Panc1 (cell line): ENCODE data around the gene FAM3C. TPM values are rescaled to one million over a fixed set of nuclear protein-coding genes. Genes with fewer than 3 reads are reported as not detected.

Experiments
- ATAC-seq: fragments of 200-7000 bp; cut with Tn5 transposase; 2 replicates; pipeline ENCODE4 v1.9.1; 2020; ENCODE audit warnings: mild to moderate bottlenecking, moderate library complexity
- BruUV-seq: library from RNA; stranded (reverse); fragments of 400-500 nt; replicated peaks from 2 replicates; lab custom pipeline; 2021; lab: Mats Ljungman, UMichigan
- CTCF ChIA-PET: fragments of 300-600 bp; sonication (Branson Sonifier 250); formaldehyde crosslinking; loops from one replicate; lab custom pipeline; 2022; ENCODE audit warnings: antibody characterized with exemption; lab: Charles Lee
- POLR2A ChIA-PET: fragments of 300-600 bp; sonication (Branson Sonifier 250); formaldehyde crosslinking; loops from one replicate; lab custom pipeline; 2022; ENCODE audit warnings: antibody characterized with exemption; lab: Charles Lee
- DNase-seq: peaks from one replicate; pipeline ENCODE4 v3.0.0-alpha.2; 2010; ENCODE audit warnings: low read depth, low spot score
- H3K27ac ChIP-seq: 2 replicates; pipeline ENCODE4 v1.5.1; 2011; ENCODE audit warnings: mild to moderate bottlenecking, low read length, inconsistent platforms
- H3K27me3 ChIP-seq: fragments of 200-500 bp; sonication (Bioruptor generic); 2 replicates; pipeline ENCODE4 v1.6.0; 2014; ENCODE audit warnings: low read length, inconsistent platforms; ENCODE audit not compliant: control insufficient read depth, insufficient read depth
- H3K36me3 ChIP-seq: fragments of 200-500 bp; sonication (Bioruptor generic); 2 replicates; pipeline ENCODE4 v1.5.1; 2014; ENCODE audit warnings: inconsistent platforms, mild to moderate bottlenecking, low read length, moderate library complexity; ENCODE audit not compliant: control insufficient read depth, insufficient read depth
- H3K4me1 ChIP-seq: 2 replicates; pipeline ENCODE4 v1.5.1; 2011; ENCODE audit warnings: inconsistent platforms, mild to moderate bottlenecking, low read length, moderate library complexity; ENCODE audit not compliant: control insufficient read depth, insufficient read depth
- H3K4me3 ChIP-seq, 2 experiments: 2 replicates each; pipeline ENCODE4 v1.5.1; 2011 to 2012; ENCODE audit warnings: low read depth in 2 of 2, low read length in 2 of 2, mild to moderate bottlenecking in 2 of 2, inconsistent platforms in 1 of 2, moderate library complexity in 1 of 2
- H3K9me3 ChIP-seq: fragments of 200-500 bp; sonication (Bioruptor generic); 2 replicates; pipeline ENCODE4 v1.5.1; 2014; ENCODE audit warnings: low read depth, mild to moderate bottlenecking, inconsistent platforms, low read length, moderate library complexity; ENCODE audit not compliant: control insufficient read depth, insufficient read depth
- POLR2AphosphoS5 ChIP-seq: IDR thresholded peaks from 2 replicates; pipeline ENCODE4 v1.6.1; 2012; ENCODE audit warnings: mild to moderate bottlenecking, low read depth, low read length, moderate library complexity
- SIN3A ChIP-seq: IDR thresholded peaks from 2 replicates; pipeline ENCODE4 v1.6.1; 2012; ENCODE audit warnings: low read depth, mild to moderate bottlenecking, low read length, moderate library complexity, borderline replicate concordance; ENCODE audit not compliant: insufficient read depth
- TCF7L2 ChIP-seq: IDR thresholded peaks from 2 replicates; pipeline ENCODE4 v1.6.1; 2011; ENCODE audit warnings: mild to moderate bottlenecking, low read depth, low read length, inconsistent platforms
- in situ Hi-C: cut with HindIII; loops from 2 replicates; pipeline ENCODE4 v1.10.0; 2016; ENCODE audit warnings: low sequenced_read_pairs, low pct_unique_long_range_greater_than_20kb
- intact Hi-C: fragments of 100-400 bp; cut with micrococcal nuclease; formaldehyde crosslinking; loops from one replicate; pipeline ENCODE4 v1.10.0; 2022; ENCODE audit not compliant: unreplicated experiment
- total RNA-seq: library from RNA; stranded (reverse); gene quantifications from one replicate; pipeline ENCODE4 v1.2.1, GENCODE V29; 2021; ENCODE audit not compliant: unreplicated experiment
- TF ChIP-seq, protein P1 (sequence below): fragments of 450-650 bp; IDR thresholded peaks from 2 replicates; pipeline ENCODE4 v1.5.1; 2017; ENCODE audit warnings: mild to moderate bottlenecking
- TF ChIP-seq, protein P2 (sequence below), 2 experiments: IDR thresholded peaks; 2 replicates each; pipeline ENCODE4 v1.6.1; 2011 to 2012; ENCODE audit warnings: low read depth in 2 of 2, control low read depth in 1 of 2, low read length in 1 of 2, mild to moderate bottlenecking in 1 of 2, moderate library complexity in 1 of 2; ENCODE audit not compliant: insufficient read depth in 1 of 2

The FAM3C gene
- total RNA-seq, 1 experiment from 2014 or later: 55.4 TPM

DNA sequence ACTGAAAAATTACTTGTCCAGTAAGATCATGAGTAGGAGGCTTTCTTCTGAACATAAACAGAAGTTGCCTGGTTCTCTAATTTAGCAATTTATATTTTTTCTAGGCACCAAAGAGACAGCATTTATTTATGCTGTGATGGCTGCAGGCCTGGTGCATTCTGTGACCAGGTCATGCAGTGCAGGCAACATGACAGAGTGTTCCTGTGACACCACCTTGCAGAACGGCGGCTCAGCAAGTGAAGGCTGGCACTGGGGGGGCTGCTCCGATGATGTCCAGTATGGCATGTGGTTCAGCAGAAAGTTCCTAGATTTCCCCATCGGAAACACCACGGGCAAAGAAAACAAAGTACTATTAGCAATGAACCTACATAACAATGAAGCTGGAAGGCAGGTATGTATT lies 64.5 kb downstream of the FAM3C start:
- BruUV-seq: no TSS peak
- Histone ChIP-seq H3K27me3 (peaks cover 67% of the 10 kb centered on the region), H3K27ac (no peak overlapping the region), H3K4me1 (no peaks in the 10 kb centered on the region), H3K9me3 (no peaks in the 10 kb centered on the region), H3K36me3 (peaks cover 5% of the 10 kb centered on the region; the same call in 1 of the 2 replicates), H3K4me3 (no peak overlapping the region)
- DNase-seq (no peak), ATAC-seq (no peak)
- intact Hi-C loops (no loop called here), in situ Hi-C loops (no loop called here)
- CTCF ChIA-PET: no interaction called here
- TF ChIP-seq SIN3A: no peak
- no peak for TF ChIP-seq TCF7L2
- TF ChIP-seq POLR2AphosphoS5: no peak
- TF ChIP-seq, protein P1, sequence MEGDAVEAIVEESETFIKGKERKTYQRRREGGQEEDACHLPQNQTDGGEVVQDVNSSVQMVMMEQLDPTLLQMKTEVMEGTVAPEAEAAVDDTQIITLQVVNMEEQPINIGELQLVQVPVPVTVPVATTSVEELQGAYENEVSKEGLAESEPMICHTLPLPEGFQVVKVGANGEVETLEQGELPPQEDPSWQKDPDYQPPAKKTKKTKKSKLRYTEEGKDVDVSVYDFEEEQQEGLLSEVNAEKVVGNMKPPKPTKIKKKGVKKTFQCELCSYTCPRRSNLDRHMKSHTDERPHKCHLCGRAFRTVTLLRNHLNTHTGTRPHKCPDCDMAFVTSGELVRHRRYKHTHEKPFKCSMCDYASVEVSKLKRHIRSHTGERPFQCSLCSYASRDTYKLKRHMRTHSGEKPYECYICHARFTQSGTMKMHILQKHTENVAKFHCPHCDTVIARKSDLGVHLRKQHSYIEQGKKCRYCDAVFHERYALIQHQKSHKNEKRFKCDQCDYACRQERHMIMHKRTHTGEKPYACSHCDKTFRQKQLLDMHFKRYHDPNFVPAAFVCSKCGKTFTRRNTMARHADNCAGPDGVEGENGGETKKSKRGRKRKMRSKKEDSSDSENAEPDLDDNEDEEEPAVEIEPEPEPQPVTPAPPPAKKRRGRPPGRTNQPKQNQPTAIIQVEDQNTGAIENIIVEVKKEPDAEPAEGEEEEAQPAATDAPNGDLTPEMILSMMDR: no peak
- TF ChIP-seq, protein P2, sequence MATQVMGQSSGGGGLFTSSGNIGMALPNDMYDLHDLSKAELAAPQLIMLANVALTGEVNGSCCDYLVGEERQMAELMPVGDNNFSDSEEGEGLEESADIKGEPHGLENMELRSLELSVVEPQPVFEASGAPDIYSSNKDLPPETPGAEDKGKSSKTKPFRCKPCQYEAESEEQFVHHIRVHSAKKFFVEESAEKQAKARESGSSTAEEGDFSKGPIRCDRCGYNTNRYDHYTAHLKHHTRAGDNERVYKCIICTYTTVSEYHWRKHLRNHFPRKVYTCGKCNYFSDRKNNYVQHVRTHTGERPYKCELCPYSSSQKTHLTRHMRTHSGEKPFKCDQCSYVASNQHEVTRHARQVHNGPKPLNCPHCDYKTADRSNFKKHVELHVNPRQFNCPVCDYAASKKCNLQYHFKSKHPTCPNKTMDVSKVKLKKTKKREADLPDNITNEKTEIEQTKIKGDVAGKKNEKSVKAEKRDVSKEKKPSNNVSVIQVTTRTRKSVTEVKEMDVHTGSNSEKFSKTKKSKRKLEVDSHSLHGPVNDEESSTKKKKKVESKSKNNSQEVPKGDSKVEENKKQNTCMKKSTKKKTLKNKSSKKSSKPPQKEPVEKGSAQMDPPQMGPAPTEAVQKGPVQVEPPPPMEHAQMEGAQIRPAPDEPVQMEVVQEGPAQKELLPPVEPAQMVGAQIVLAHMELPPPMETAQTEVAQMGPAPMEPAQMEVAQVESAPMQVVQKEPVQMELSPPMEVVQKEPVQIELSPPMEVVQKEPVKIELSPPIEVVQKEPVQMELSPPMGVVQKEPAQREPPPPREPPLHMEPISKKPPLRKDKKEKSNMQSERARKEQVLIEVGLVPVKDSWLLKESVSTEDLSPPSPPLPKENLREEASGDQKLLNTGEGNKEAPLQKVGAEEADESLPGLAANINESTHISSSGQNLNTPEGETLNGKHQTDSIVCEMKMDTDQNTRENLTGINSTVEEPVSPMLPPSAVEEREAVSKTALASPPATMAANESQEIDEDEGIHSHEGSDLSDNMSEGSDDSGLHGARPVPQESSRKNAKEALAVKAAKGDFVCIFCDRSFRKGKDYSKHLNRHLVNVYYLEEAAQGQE (IDR thresholded peaks at IDR 0.05; ENCODE audit: insufficient read depth in 1 of 2, low read depth in 2 of 2, low read length in 1 of 2): no peak
- POLR2A ChIA-PET: no interaction called here

DNA sequence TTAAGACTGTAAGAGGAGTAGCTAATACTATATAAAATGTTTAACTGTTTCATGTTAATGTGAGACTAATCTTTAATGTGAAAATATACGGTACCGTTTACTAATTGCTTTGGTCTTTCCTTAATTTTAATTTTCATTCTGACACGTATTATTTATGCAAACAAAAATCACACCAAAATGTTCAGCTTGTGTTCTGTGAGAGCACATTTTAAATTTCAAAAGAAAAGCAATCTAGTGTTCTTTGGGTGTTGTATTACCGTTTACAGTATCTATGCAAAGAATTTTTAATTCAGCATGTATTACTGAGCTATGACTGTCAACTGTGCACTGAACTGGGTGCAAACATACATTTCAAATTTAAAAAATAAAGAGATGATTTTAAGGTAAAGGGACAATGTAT lies 65.1 kb downstream of the FAM3C start:
- Histone ChIP-seq H3K9me3 (no peaks in the 10 kb centered on the region), H3K27ac (no peak overlapping the region), H3K36me3 (peaks cover 5% of the 10 kb centered on the region; the same call in 1 of the 2 replicates), H3K4me1 (no peaks in the 10 kb centered on the region), H3K27me3 (peaks cover 66% of the 10 kb centered on the region), H3K4me3 (no peak overlapping the region)
- ChIA-PET CTCF (no interaction called here), POLR2A (interaction anchor here (0.7 kb wide), 1 partner anchor 224 kb away, joined by 3 read pairs; no protein-coding TSS in a partner anchor)
- no TSS peak for BruUV-seq
- no peak for DNase-seq
- in situ Hi-C loops: no loop called here
- intact Hi-C loops: no loop called here
- TF ChIP-seq POLR2AphosphoS5 (no peak), SIN3A (no peak), TCF7L2 (no peak)
- TF ChIP-seq, protein P2 (IDR thresholded peaks at IDR 0.05; ENCODE audit: insufficient read depth in 1 of 2, low read depth in 2 of 2, low read length in 1 of 2): no peak
- TF ChIP-seq, protein P1: no peak
- no peak for ATAC-seq
